K562 (cell line): Measurements from ENCODE around the gene CPZ. TPM values are rescaled to one million over a fixed set of nuclear protein-coding genes. Genes with fewer than 3 reads are reported as not detected.

ENCODE experiments used
- ATAC-seq: fragments of 200-7000 bp; cut with Tn5 transposase; 3 replicates; pipeline ENCODE4 v1.9.1; 2020; ENCODE audit warnings: moderate library complexity
- BruUV-seq: library from RNA; stranded (reverse); fragments of 400-500 nt; replicated peaks from 2 replicates; lab custom pipeline; 2021; lab: Mats Ljungman, UMichigan
- CTCF ChIA-PET: fragments of 300-600 bp; formaldehyde crosslinking; extraction: SDS; loops from one replicate; lab custom pipeline; 2021; ENCODE audit warnings: low intra/inter-chr PET ratio; lab: Yijun Ruan, JAX
- POLR2A ChIA-PET: fragments of 300-600, 350-650 bp; sonication (Branson Sonifier 250); formaldehyde crosslinking; extraction: SDS; loops from one replicate; lab custom pipeline; 2021; ENCODE audit warnings: antibody characterized with exemption, inconsistent platforms; lab: Yijun Ruan, JAX
- DNase-seq, 4 experiments: peaks; one replicate each; pipeline versions ENCODE4 v3.0.0 to v3.0.0-alpha.2; 2011 to 2018; ENCODE audit warnings: low spot score in 3 of 4, mixed read lengths in 3 of 4; ENCODE audit errors: extremely low read depth in 1 of 4
- FAIRE-seq: peaks from 2 replicates; lab custom pipeline; 2011; peaks lifted over from hg19 to GRCh38; lab: Jason Lieb, UNC
- H2AFZ ChIP-seq: 2 replicates; pipeline ENCODE4 v1.6.0; 2011; ENCODE audit warnings: low read depth, low read length, control low read depth, inconsistent platforms
- H3K27ac ChIP-seq: fragments of 200-600 bp; 3 replicates; pipeline ENCODE4 v1.8.0; 2011; ENCODE audit warnings: low read depth, mild to moderate bottlenecking, control low read depth, inconsistent platforms, low read length, moderate library complexity, mixed read lengths; ENCODE audit errors: extremely low read depth
- H3K27me3 ChIP-seq, 2 experiments: fragments of 300-600 bp in 1 of 2; 2 replicates in 1 of 2; 3 replicates in 1 of 2; pipeline versions ENCODE4 v1.6.0 to v1.8.0; 2011; ENCODE audit warnings: inconsistent platforms in 2 of 2, low read length in 2 of 2, mild to moderate bottlenecking in 1 of 2, mixed read lengths in 1 of 2, moderate library complexity in 1 of 2; ENCODE audit not compliant: control insufficient read depth in 2 of 2, insufficient read depth in 2 of 2
- H3K36me3 ChIP-seq: fragments of 300-600 bp; 3 replicates; pipeline ENCODE4 v1.8.0; 2011; ENCODE audit warnings: mild to moderate bottlenecking, low read length, inconsistent platforms; ENCODE audit not compliant: control insufficient read depth, insufficient read depth
- H3K4me1 ChIP-seq, 2 experiments: fragments of 200-600 bp in 1 of 2; replicated peaks in 1 of 2; 2 replicates in 1 of 2; 3 replicates in 1 of 2; pipeline versions ENCODE4 v1.5.1 to v1.8.0; 2011; ENCODE audit warnings: inconsistent platforms in 2 of 2, low read length in 2 of 2, mild to moderate bottlenecking in 1 of 2, mixed read lengths in 1 of 2, moderate library complexity in 1 of 2; ENCODE audit not compliant: control insufficient read depth in 2 of 2, insufficient read depth in 2 of 2
- H3K4me2 ChIP-seq: 2 replicates; pipeline ENCODE4 v1.6.1; 2011; ENCODE audit warnings: low read length, control low read depth, inconsistent platforms, mixed read lengths; ENCODE audit not compliant: insufficient read depth
- H3K4me3 ChIP-seq: fragments of 200-600 bp; sonication (generic), shearing (Covaris generic); 2 replicates; pipeline ENCODE4 v1.5.1; 2016; ENCODE audit warnings: control low read depth, inconsistent platforms
- H3K79me2 ChIP-seq: fragments of 200-600 bp; 3 replicates; pipeline ENCODE4 v1.8.0; 2011; ENCODE audit warnings: low read length, inconsistent platforms; ENCODE audit not compliant: control insufficient read depth, insufficient read depth
- H3K9ac ChIP-seq, 2 experiments: 2 replicates each; pipeline versions ENCODE4 v1.6.0 to v1.6.1; 2011; ENCODE audit warnings: low read depth in 2 of 2, low read length in 2 of 2, control low read depth in 1 of 2, inconsistent platforms in 1 of 2, mild to moderate bottlenecking in 1 of 2, mixed read lengths in 1 of 2; ENCODE audit not compliant: insufficient read depth in 1 of 2
- H3K9me1 ChIP-seq: one replicate; pipeline ENCODE4 v1.6.0; 2011; ENCODE audit warnings: inconsistent platforms, mild to moderate bottlenecking, low read length, moderate library complexity; ENCODE audit not compliant: control insufficient read depth, insufficient read depth
- H3K9me3 ChIP-seq: replicated peaks from 2 replicates; pipeline ENCODE4 v1.5.1; 2011; ENCODE audit warnings: low read depth, low read length, inconsistent platforms; ENCODE audit not compliant: control insufficient read depth, insufficient read depth
- H4K20me1 ChIP-seq: replicated peaks from 2 replicates; pipeline ENCODE4 v1.6.1; 2011; ENCODE audit warnings: low read length, inconsistent platforms, mixed read lengths; ENCODE audit not compliant: control insufficient read depth, insufficient read depth
- CXXC5 ChIP-seq: fragments of 250-450 bp; sonication (Bioruptor Pico); IDR thresholded peaks from 2 replicates; pipeline ENCODE4 v1.8.0; 2022; ENCODE audit warnings: inconsistent platforms, mild to moderate bottlenecking, moderate library complexity
- JUN ChIP-seq, 2 experiments: sonication (generic) in 1 of 2; formaldehyde crosslinking in 1 of 2; IDR thresholded peaks; 2 replicates each; pipeline versions ENCODE4 v1.6.1 to v1.8.0; 2012 to 2022; ENCODE audit warnings: borderline replicate concordance in 2 of 2, mild to moderate bottlenecking in 2 of 2, improper control_type of control experiment in 1 of 2, low read depth in 1 of 2, low read length in 1 of 2, missing genetic modification reagents in 1 of 2
- LEF1 ChIP-seq: fragments of 450-650 bp; IDR thresholded peaks from 2 replicates; pipeline ENCODE4 v1.6.1; 2016; ENCODE audit warnings: mild to moderate bottlenecking
- MIER1 ChIP-seq: fragments of 450-650 bp; IDR thresholded peaks from 2 replicates; pipeline ENCODE4 v1.6.1; 2016; ENCODE audit warnings: antibody characterized with exemption, mild to moderate bottlenecking, low read depth
- SAP30 ChIP-seq: fragments of 200-600 bp; sonication (generic); IDR thresholded peaks from 2 replicates; pipeline ENCODE4 v1.6.1; 2012; ENCODE audit warnings: borderline replicate concordance, low read depth, mild to moderate bottlenecking, moderate library complexity, low read length, control low read depth, inconsistent platforms; ENCODE audit not compliant: insufficient read depth, poor library complexity, severe bottlenecking
- ZBTB26 ChIP-seq: fragments of 450-650 bp; formaldehyde crosslinking; IDR thresholded peaks from 2 replicates; pipeline ENCODE4 v1.4.0; 2022; ENCODE audit warnings: missing genetic modification characterization
- ZBTB33 ChIP-seq: sonication (generic); formaldehyde crosslinking; IDR thresholded peaks from 2 replicates; pipeline ENCODE4 v1.8.1; 2023; ENCODE audit warnings: mild to moderate bottlenecking, missing genetic modification reagents
- ZBTB8A ChIP-seq: fragments of 450-650 bp; IDR thresholded peaks from 2 replicates; pipeline ENCODE4 v1.6.1; 2018; ENCODE audit warnings: mild to moderate bottlenecking, moderate library complexity; ENCODE audit not compliant: partially characterized antibody
- ZNF639 ChIP-seq, 2 experiments: fragments of 200-800 bp in 1 of 2; sonication (Bioruptor generic) in 1 of 2; sonication (generic) in 1 of 2; formaldehyde crosslinking in 1 of 2; IDR thresholded peaks in 1 of 2; conservative IDR thresholded peaks in 1 of 2; 2 replicates each; pipeline versions ENCODE4 v1.5.0 to v1.6.1; 2016 to 2020; ENCODE audit warnings: missing compliant biosample characterization in 1 of 2, missing genetic modification characterization in 1 of 2, missing genetic modification reagents in 1 of 2
- WGBS: fragments of 100-300 bp; shearing (Covaris generic); methylation state at CpG from one replicate; pipeline ENCODE4 v1.1.6; 2016; ENCODE audit warnings: low coverage, mixed read lengths; ENCODE audit not compliant: insufficient coverage; ENCODE audit errors: missing lambda C conversion rate; 5-methylcytosine and 5-hydroxymethylcytosine counted together
- in situ Hi-C: fragments of 300-500 bp; cut with MboI; formaldehyde crosslinking; loops from 4 replicates; pipeline ENCODE4 v1.15.0; 2018; ENCODE audit warnings: inconsistent platforms, mixed read lengths
- intact Hi-C: fragments of 100-400 bp; cut with micrococcal nuclease; formaldehyde crosslinking; loops from 2 replicates; pipeline ENCODE4 v1.14.2; 2022
- polyA plus RNA-seq, 8 experiments: library from polyadenylated mRNA; depleted of rRNA in 4 of 8; stranded (reverse) in 5 of 8; unstranded in 3 of 8; fragments of >200 nt; fragmentation: Nextera tagmentation in 2 of 8; fragmentation: Illumina TruSeq in 1 of 8; extraction: Ambion mirVana in 2 of 8; extraction: Trizol in 1 of 8; gene quantifications; 2 replicates each; pipeline versions ENCODE4 v1.2.1 to v1.2.3, GENCODE V29; 2011 to 2014; ENCODE audit warnings: inconsistent platforms in 1 of 8, missing spikeins in 1 of 8
- total RNA-seq, 7 experiments: library from RNA; depleted of rRNA in 6 of 7; stranded (reverse); fragments of >200 nt in 6 of 7; fragmentation: Illumina TruSeq in 2 of 7; extraction: Trizol in 2 of 7; gene quantifications; 2 replicates each; pipeline versions ENCODE4 v1.2.1 to v1.2.3, GENCODE V29; 2011 to 2021; ENCODE audit warnings: low replicate concordance in 1 of 7

The CPZ gene
- total and polyA plus RNA-seq, 9 of the 15 experiments (the other 6 are each of a cell fraction or from before 2014, with no cell fraction given) = 0.06 to 2.2 (median 1.2) TPM; not detected in 1

- POLR2A ChIA-PET = interaction anchor here (0.7 to 1.0 kb wide), 2 partner anchors 26 to 135 kb away, joined by 3 read pairs; no protein-coding TSS in a partner anchor
- FAIRE-seq = no peak
These were observed 6.3 kb upstream of the CPZ start for GRCh38 chr4:8586246-8586645.

More at GRCh38 chr4:8586246-8586645, 6.3 kb upstream of the CPZ start:
- CTCF ChIA-PET = no interaction called here
- intact Hi-C loops = loop anchor here (2.0 kb wide), 1 partner anchor 117 kb away; no protein-coding TSS in a partner anchor
- peaks cover 0 to 63% of the 10 kb centered on the region in 2 experiments; a peak in 3 of 5 replicates for H3K27me3 ChIP-seq
- no peaks in the 10 kb centered on the region for H3K36me3 ChIP-seq
- H3K27ac ChIP-seq = no peak overlapping the region
- H3K4me1 ChIP-seq = peaks cover 0 to 14% of the 10 kb centered on the region in 2 experiments; a peak in 3 of 5 replicates
- peaks cover 13% of the 10 kb centered on the region; the same call in 1 of the 2 replicates for H4K20me1 ChIP-seq
- BruUV-seq = no TSS peak
- H3K9me3 ChIP-seq = no peaks in the 10 kb centered on the region
- no peak for DNase-seq
- H3K79me2 ChIP-seq = no peaks in the 10 kb centered on the region
- no peak for ATAC-seq
- in situ Hi-C loops = no loop called here
- no peaks in the 10 kb centered on the region for H3K9me1 ChIP-seq
- H3K4me3 ChIP-seq = no peak overlapping the region
- TF ChIP-seq LEF1 (no peak), SAP30 (no peak), ZBTB26 (CRISPR knock-in tag) (no peak), MIER1 (no peak), ZNF639 (CRISPR knock-in tag; conservative IDR thresholded peaks at IDR 0.05 in 1 of 2, IDR thresholded peaks at IDR 0.05 in 1 of 2) (no peak), ZBTB8A (no peak), JUN (IDR thresholded peaks at IDR 0.05; ENCODE audit: borderline replicate concordance, low read depth, low read length) (no peak), JUN (CRISPR knock-in tag; IDR thresholded peaks at IDR 0.05; ENCODE audit: borderline replicate concordance) (no peak), CXXC5 (CRISPR knock-in tag) (no peak), ZBTB33 (CRISPR knock-in tag) (no peak)
- 15% methylated on average over 5 of the region's 5 CpGs for WGBS
- H3K4me2 ChIP-seq = no peak overlapping the region
- no peak overlapping the region for H2AFZ ChIP-seq
- H3K9ac ChIP-seq = no peak overlapping the region
